Measurements from ENCODE around the gene PTEN.
"Not testable (repeated sequence)": the region's sequence is repeated elsewhere in the genome, so short reads cannot be mapped to it uniquely, and the experiment has no call there.

Gene PTEN

GRCh38 chr10:87869773-87870551, 6.5 kb downstream of the PTEN start:
- DNase-seq (ENCODE audit: low read depth), result no peak

GRCh38 chr10:87872828-87873227, 9.4 kb downstream of the PTEN start:
- DNase-seq (ENCODE audit: low read depth), result no peak

GRCh38 chr10:87873656-87874055, 10.2 kb downstream of the PTEN start:
- DNase-seq (ENCODE audit: low read depth), result no peak

GRCh38 chr10:87875929-87876571, 12.6 kb downstream of the PTEN start:
- no peak for DNase-seq (ENCODE audit: low read depth)

- no peak for DNase-seq (ENCODE audit: low read depth)
These were observed 15.4 kb downstream of the PTEN start for GRCh38 chr10:87878664-87879459.

GRCh38 chr10:87880336-87880735, 16.9 kb downstream of the PTEN start:
- no peak for DNase-seq (ENCODE audit: low read depth)

- not testable (repeated sequence) for DNase-seq (ENCODE audit: low read depth)
These were observed 18.1 kb downstream of the PTEN start for GRCh38 chr10:87881373-87882059.

- no peak for DNase-seq (ENCODE audit: low read depth)
These were observed 19.3 kb downstream of the PTEN start for GRCh38 chr10:87882555-87883294.

- no peak for DNase-seq (ENCODE audit: low read depth)
These were observed 23.2 kb downstream of the PTEN start for GRCh38 chr10:87886635-87887034.

- no peak for DNase-seq (ENCODE audit: low read depth)
These were observed 23.7 kb downstream of the PTEN start for GRCh38 chr10:87887146-87887545.

- DNase-seq (ENCODE audit: low read depth), result no peak
These were observed 24.3 kb downstream of the PTEN start for GRCh38 chr10:87887548-87888289.

GRCh38 chr10:87895430-87895829, 32.0 kb downstream of the PTEN start:
- DNase-seq (ENCODE audit: low read depth), result no peak

- no peak for DNase-seq (ENCODE audit: low read depth)
These were observed 32.8 kb downstream of the PTEN start for GRCh38 chr10:87896216-87896615.

GRCh38 chr10:87897957-87898356, 34.5 kb downstream of the PTEN start:
- not testable (repeated sequence) for DNase-seq (ENCODE audit: low read depth)

GRCh38 chr10:87903396-87903795, 40.0 kb downstream of the PTEN start:
- not testable (repeated sequence) for DNase-seq (ENCODE audit: low read depth)

- DNase-seq (ENCODE audit: low read depth), result no peak
These were observed 49.9 kb downstream of the PTEN start for GRCh38 chr10:87913156-87913921.

- no peak for DNase-seq (ENCODE audit: low read depth)
These were observed 52.0 kb downstream of the PTEN start for GRCh38 chr10:87915406-87915805.

- DNase-seq (ENCODE audit: low read depth), result no peak
These were observed 52.6 kb downstream of the PTEN start for GRCh38 chr10:87915989-87916388.

- no peak for DNase-seq (ENCODE audit: low read depth)
These were observed 53.1 kb downstream of the PTEN start for GRCh38 chr10:87916515-87916914.

- no peak for DNase-seq (ENCODE audit: low read depth)
These were observed 54.9 kb downstream of the PTEN start for GRCh38 chr10:87918254-87918859.

Data from activated gamma-delta T cell treated with anti-CD3 and anti-CD28 coated beads, Interleukin-2, amount 50 U/mL, for 16 hours (primary cell).